Measurements from ENCODE around the gene SKI. TPM values are rescaled to one million over a fixed set of nuclear protein-coding genes. Genes with fewer than 3 reads are reported as not detected.

SKI gene
- total and polyA plus RNA-seq, 2 of the 8 experiments (the other 6 are each of a cell fraction or from before 2014, with no cell fraction given), result 8.3 to 87.6 TPM

GRCh38 chr1:2287649-2288048, 59.5 kb downstream of the SKI start:
- ChIA-PET CTCF (ENCODE audit: partially characterized antibody) (interaction anchor here (0.7 to 1.6 kb wide), 2 partner anchors 39 to 112 kb away, joined by 3 read pairs; no protein-coding TSS in a partner anchor), POLR2A (ENCODE audit: partially characterized antibody) (interaction anchor here (1.6 kb wide), 1 partner anchor 40 kb away, joined by 3 read pairs; no protein-coding TSS in a partner anchor)
- no peak for DNase-seq (ENCODE audit: low read depth in 1 of 2, low spot score in 2 of 2)
- Histone ChIP-seq H4K5ac (ENCODE audit: insufficient read length, low read depth, low read length) (no peak overlapping the region), H3K4ac (replicated peaks; ENCODE audit: insufficient read length, low read depth, low read length) (no peak overlapping the region), H3K9ac (replicated peaks in 1 of 4; ENCODE audit: extremely low read depth in 1 of 4, low read depth in 3 of 4, low read length in 3 of 4) (no peak overlapping the region), H3K27ac (ENCODE audit: low read depth, low read length) (no peak overlapping the region), H3K18ac (ENCODE audit: extremely low read depth, low read length) (no peak overlapping the region), H3K4me2 (ENCODE audit: insufficient read depth in 1 of 2, low read depth in 2 of 2, low read length in 2 of 2) (no peak overlapping the region), H4K20me1 (replicated peaks in 1 of 2; ENCODE audit: control insufficient read depth in 1 of 2, insufficient read depth in 2 of 2, low read length in 2 of 2) (peaks cover 25 to 35% of the 10 kb centered on the region in 2 experiments), H3K14ac (ENCODE audit: insufficient read length) (no peak overlapping the region), H3K56ac (replicated peaks; ENCODE audit: insufficient read length, low read depth, low read length) (no peak overlapping the region), H3K9me3 (ENCODE audit: insufficient read depth in 2 of 2, low read depth in 1 of 2, low read length in 1 of 2) (no peaks in the 10 kb centered on the region), H3K79me2 (ENCODE audit: control insufficient read depth in 1 of 2, insufficient read depth in 2 of 2, low read length in 2 of 2) (peaks cover 13 to 91% of the 10 kb centered on the region in 2 experiments; a peak in 3 of 4 replicates), H3K23ac (ENCODE audit: insufficient read length) (no peak overlapping the region), H3K27me3 (replicated peaks in 1 of 4; ENCODE audit: control insufficient read depth in 3 of 4, extremely low read depth in 1 of 4, insufficient read depth in 3 of 4, low read length in 3 of 4) (no peaks in the 10 kb centered on the region), H3K23me2 (ENCODE audit: low read depth, low read length) (no peaks in the 10 kb centered on the region), H2BK15ac (ENCODE audit: low read length) (no peak overlapping the region), H3K36me3 (ENCODE audit: control insufficient read depth in 2 of 4, insufficient read depth in 4 of 4, low read length in 3 of 4) (no peaks in the 10 kb centered on the region), H3K4me1 (replicated peaks in 1 of 4; ENCODE audit: control insufficient read depth in 3 of 4, insufficient read depth in 4 of 4, low read length in 3 of 4) (peaks cover 0 to 25% (median 15%) of the 10 kb centered on the region in 4 experiments; a peak in 5 of 7 replicates), H2BK20ac (ENCODE audit: low read length) (no peak overlapping the region), H4K91ac (replicated peaks; ENCODE audit: insufficient read length, low read length) (no peak overlapping the region), H2AFZ (ENCODE audit: low read length) (no peak overlapping the region), H3K4me3 (ENCODE audit: extremely low read depth in 1 of 4, insufficient read depth in 2 of 4, low read depth in 3 of 4, low read length in 4 of 4) (no peak overlapping the region), H2BK12ac (ENCODE audit: low read depth, low read length) (no peak overlapping the region), H4K8ac (ENCODE audit: extremely low read depth, insufficient read depth, low read length) (no peak overlapping the region; the same call in 1 of the 2 replicates), H2AK5ac (ENCODE audit: low read depth, low read length) (0 out of 2 replicates have a peak overlapping the region, but pooled peaks have one; percentile 6), H2BK5ac (ENCODE audit: low read depth, low read length) (no peak overlapping the region), H2BK120ac (replicated peaks; ENCODE audit: low read depth, low read length) (no peak overlapping the region), H3K79me1 (ENCODE audit: low read depth, low read length) (peaks cover 29% of the 10 kb centered on the region)
- TF ChIP-seq TAF1 (IDR thresholded peaks at IDR 0.05; ENCODE audit: low read depth, low read length) (no peak), POU5F1 (IDR thresholded peaks at IDR 0.05; ENCODE audit: low read depth, low read length) (no peak), CEBPB (IDR thresholded peaks at IDR 0.05; ENCODE audit: low read depth, low read length) (no peak), JUND (IDR thresholded peaks at IDR 0.05; ENCODE audit: low read length) (no peak), TBP (IDR thresholded peaks at IDR 0.05; ENCODE audit: low read depth, low read length) (no peak), ASH2L (IDR thresholded peaks at IDR 0.05; ENCODE audit: low read length) (no peak)
- WGBS, 2 experiments (ENCODE audit: extremely low coverage in 1 of 2, insufficient coverage in 1 of 2, insufficient read length in 1 of 2, insufficient replicate concordance in 2 of 2, low coverage in 1 of 2, low lambda C conversion rate in 2 of 2, missing lambda C conversion rate in 1 of 2), result 77% methylated on average over 6 of the region's 14 CpGs; no CpG with 5 or more reads in 1 of the 2 experiments
- no peak for FAIRE-seq

Measured in H1 (cell line).